ENCODE results near the gene ARPC5.

Gene ARPC5

DNA sequence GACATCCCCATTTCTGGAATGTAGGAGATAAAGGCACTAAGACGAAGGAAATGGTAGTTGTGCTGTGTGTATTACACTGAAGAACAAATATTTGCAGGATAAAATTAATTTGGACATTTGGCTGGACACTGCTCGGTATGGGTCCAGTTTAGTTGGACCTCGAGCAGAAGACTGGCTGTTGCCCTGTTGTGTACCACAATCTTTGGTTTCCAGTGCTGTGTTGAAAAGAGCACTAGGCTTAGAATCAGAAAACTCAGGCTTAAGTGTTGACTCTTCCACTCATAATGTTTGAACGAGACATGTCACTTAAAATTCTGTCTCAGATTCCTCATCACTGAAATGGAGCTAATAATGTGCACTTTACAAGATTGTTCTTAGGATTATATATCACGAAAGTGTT lies 1.2 kb upstream of the ARPC5 start:
- H3K27me3 ChIP-seq (ENCODE audit: insufficient read depth, low read length, poor library complexity, severe bottlenecking) = peaks cover 8% of the 10 kb centered on the region
- H3K79me2 ChIP-seq (ENCODE audit: insufficient read depth, low read length) = peaks cover 33% of the 10 kb centered on the region
- H3K9ac ChIP-seq (ENCODE audit: low read depth, low read length, poor library complexity, severe bottlenecking) = peak overlapping the region; percentile 42
- TF ChIP-seq, protein P1, sequence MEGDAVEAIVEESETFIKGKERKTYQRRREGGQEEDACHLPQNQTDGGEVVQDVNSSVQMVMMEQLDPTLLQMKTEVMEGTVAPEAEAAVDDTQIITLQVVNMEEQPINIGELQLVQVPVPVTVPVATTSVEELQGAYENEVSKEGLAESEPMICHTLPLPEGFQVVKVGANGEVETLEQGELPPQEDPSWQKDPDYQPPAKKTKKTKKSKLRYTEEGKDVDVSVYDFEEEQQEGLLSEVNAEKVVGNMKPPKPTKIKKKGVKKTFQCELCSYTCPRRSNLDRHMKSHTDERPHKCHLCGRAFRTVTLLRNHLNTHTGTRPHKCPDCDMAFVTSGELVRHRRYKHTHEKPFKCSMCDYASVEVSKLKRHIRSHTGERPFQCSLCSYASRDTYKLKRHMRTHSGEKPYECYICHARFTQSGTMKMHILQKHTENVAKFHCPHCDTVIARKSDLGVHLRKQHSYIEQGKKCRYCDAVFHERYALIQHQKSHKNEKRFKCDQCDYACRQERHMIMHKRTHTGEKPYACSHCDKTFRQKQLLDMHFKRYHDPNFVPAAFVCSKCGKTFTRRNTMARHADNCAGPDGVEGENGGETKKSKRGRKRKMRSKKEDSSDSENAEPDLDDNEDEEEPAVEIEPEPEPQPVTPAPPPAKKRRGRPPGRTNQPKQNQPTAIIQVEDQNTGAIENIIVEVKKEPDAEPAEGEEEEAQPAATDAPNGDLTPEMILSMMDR (conservative IDR thresholded peaks at IDR 0.05; ENCODE audit: low read length) = no peak
- no peaks in the 10 kb centered on the region for H3K36me3 ChIP-seq (ENCODE audit: insufficient read depth, low read length)
- peaks cover 5% of the 10 kb centered on the region for H3F3A ChIP-seq (ENCODE audit: low read depth)
- no peaks in the 10 kb centered on the region for H3K9me3 ChIP-seq (ENCODE audit: insufficient read depth, low read depth, low read length)
- peak overlapping the region; percentile 84 for H3K4me3 ChIP-seq (ENCODE audit: low read length, poor library complexity, severe bottlenecking)
- H4K20me1 ChIP-seq (ENCODE audit: insufficient read depth, low read length, poor library complexity, severe bottlenecking) = peaks cover 24% of the 10 kb centered on the region
- no peaks in the 10 kb centered on the region for H3K9me2 ChIP-seq (replicated peaks; ENCODE audit: low read depth, low read length)
- no peak overlapping the region for H2AFZ ChIP-seq (ENCODE audit: low read length)
- peaks cover 31% of the 10 kb centered on the region for H3K4me1 ChIP-seq (ENCODE audit: insufficient read depth, low read length, poor library complexity, severe bottlenecking)
- H3K4me2 ChIP-seq (ENCODE audit: low read depth, low read length, poor library complexity, severe bottlenecking) = peak overlapping the region; percentile 87

DNA sequence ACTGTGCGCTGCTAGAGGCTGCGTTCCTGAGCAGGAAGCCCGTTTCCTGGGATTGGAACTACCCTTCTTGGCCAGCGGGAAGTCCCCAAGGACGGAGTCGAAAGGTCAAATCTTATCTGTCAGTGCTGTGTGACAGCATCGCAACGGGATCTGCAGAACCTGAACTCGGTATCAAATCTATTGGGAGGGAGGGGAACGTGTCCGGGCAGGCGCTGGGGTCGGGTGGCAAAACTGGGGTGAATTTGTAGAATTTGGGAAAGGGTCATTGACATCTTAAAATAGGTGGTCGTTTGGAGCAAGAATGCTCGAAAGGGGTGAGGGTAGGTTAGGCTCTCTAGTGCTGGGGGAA lies 725 bp upstream of the ARPC5 start:
- Histone ChIP-seq H3K4me2 (ENCODE audit: low read depth, low read length, poor library complexity, severe bottlenecking) (peak overlapping the region; percentile 87), H3K9ac (ENCODE audit: low read depth, low read length, poor library complexity, severe bottlenecking) (peak overlapping the region; percentile 42), H3K36me3 (ENCODE audit: insufficient read depth, low read length) (no peaks in the 10 kb centered on the region), H3K9me2 (replicated peaks; ENCODE audit: low read depth, low read length) (no peaks in the 10 kb centered on the region), H2AFZ (ENCODE audit: low read length) (peak overlapping the region; percentile 86), H3F3A (ENCODE audit: low read depth) (peaks cover 5% of the 10 kb centered on the region), H3K9me3 (ENCODE audit: insufficient read depth, low read depth, low read length) (no peaks in the 10 kb centered on the region), H4K20me1 (ENCODE audit: insufficient read depth, low read length, poor library complexity, severe bottlenecking) (peaks cover 27% of the 10 kb centered on the region), H3K27me3 (ENCODE audit: insufficient read depth, low read length, poor library complexity, severe bottlenecking) (peaks cover 8% of the 10 kb centered on the region), H3K4me3 (ENCODE audit: low read length, poor library complexity, severe bottlenecking) (peak overlapping the region; percentile 84), H3K4me1 (ENCODE audit: insufficient read depth, low read length, poor library complexity, severe bottlenecking) (peaks cover 32% of the 10 kb centered on the region), H3K79me2 (ENCODE audit: insufficient read depth, low read length) (peaks cover 38% of the 10 kb centered on the region)
- no peak for TF ChIP-seq EZH2phosphoT487 (IDR thresholded peaks at IDR 0.05; ENCODE audit: borderline replicate concordance)
- TF ChIP-seq, protein P1 (conservative IDR thresholded peaks at IDR 0.05; ENCODE audit: low read length) = no peak

DNA sequence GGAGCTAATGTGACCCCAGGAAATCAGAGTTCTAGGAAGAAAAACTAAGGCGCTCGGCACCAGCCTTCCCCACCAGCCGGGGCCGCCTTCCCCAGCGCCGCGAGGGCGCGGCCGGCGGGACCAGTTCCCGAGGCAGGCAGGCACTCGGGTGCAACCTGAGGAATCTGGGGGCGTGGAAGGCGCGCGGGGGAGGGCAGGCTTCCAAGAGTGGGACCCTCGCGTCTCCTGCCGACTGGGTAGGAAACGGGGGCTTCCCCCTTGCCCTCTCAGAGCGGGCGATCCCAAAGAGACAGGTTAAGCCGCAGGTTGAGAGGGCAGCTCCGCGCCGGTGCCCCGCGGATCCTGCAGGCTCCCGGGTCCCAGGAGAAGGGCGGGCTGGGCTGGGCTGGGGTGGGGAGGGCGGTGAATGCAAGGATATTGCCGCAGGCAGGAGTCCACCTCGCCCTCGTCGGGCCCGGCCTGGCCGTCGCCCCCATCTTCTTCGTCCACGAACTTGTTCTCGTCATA lies 431 bp downstream of the ARPC5 start:
- TF ChIP-seq, protein P1 (conservative IDR thresholded peaks at IDR 0.05; ENCODE audit: low read length) = no peak
- no peak for TF ChIP-seq EZH2phosphoT487 (IDR thresholded peaks at IDR 0.05; ENCODE audit: borderline replicate concordance)
- peaks cover 39% of the 10 kb centered on the region for H4K20me1 ChIP-seq (ENCODE audit: insufficient read depth, low read length, poor library complexity, severe bottlenecking)
- H3K9ac ChIP-seq (ENCODE audit: low read depth, low read length, poor library complexity, severe bottlenecking) = peak overlapping the region; percentile 98
- H3K79me2 ChIP-seq (ENCODE audit: insufficient read depth, low read length) = peaks cover 49% of the 10 kb centered on the region
- H3K4me1 ChIP-seq (ENCODE audit: insufficient read depth, low read length, poor library complexity, severe bottlenecking) = peaks cover 43% of the 10 kb centered on the region
- H2AFZ ChIP-seq (ENCODE audit: low read length) = peak overlapping the region; percentile 58; the same call in 1 of the 2 replicates
- no peaks in the 10 kb centered on the region for H3K9me2 ChIP-seq (replicated peaks; ENCODE audit: low read depth, low read length)
- H3K9me3 ChIP-seq (ENCODE audit: insufficient read depth, low read depth, low read length) = no peaks in the 10 kb centered on the region
- peak overlapping the region; percentile 80 for H3K4me2 ChIP-seq (ENCODE audit: low read depth, low read length, poor library complexity, severe bottlenecking)
- H3F3A ChIP-seq (ENCODE audit: low read depth) = peaks cover 5% of the 10 kb centered on the region
- H3K27me3 ChIP-seq (ENCODE audit: insufficient read depth, low read length, poor library complexity, severe bottlenecking) = peaks cover 8% of the 10 kb centered on the region
- peaks cover 8% of the 10 kb centered on the region for H3K36me3 ChIP-seq (ENCODE audit: insufficient read depth, low read length)
- H3K4me3 ChIP-seq (ENCODE audit: low read length, poor library complexity, severe bottlenecking) = peak overlapping the region; percentile 84
